Jurkat, Clone E6-1 (cell line): ENCODE results near the gene PLBD2.
A peak's percentile ranks its signal among the peaks of the same experiment; 100 is the strongest.
"Not testable (repeated sequence)": the region's sequence is repeated elsewhere in the genome, so short reads cannot be mapped to it uniquely, and the experiment has no call there.

Experiments
- DNase-seq: peaks from one replicate; pipeline ENCODE4 v3.0.0-alpha.2; 2011; ENCODE audit warnings: low read depth, low spot score
- H3K4me3 ChIP-seq: 2 replicates; pipeline ENCODE4 v1.5.1; 2011; ENCODE audit warnings: mild to moderate bottlenecking, low read length, control low read depth, moderate library complexity

The PLBD2 gene

GRCh38 chr12:113333418-113333750, 25.0 kb upstream of the PLBD2 start:
- no peak overlapping the region for H3K4me3 ChIP-seq
- DNase-seq = no peak

DNA sequence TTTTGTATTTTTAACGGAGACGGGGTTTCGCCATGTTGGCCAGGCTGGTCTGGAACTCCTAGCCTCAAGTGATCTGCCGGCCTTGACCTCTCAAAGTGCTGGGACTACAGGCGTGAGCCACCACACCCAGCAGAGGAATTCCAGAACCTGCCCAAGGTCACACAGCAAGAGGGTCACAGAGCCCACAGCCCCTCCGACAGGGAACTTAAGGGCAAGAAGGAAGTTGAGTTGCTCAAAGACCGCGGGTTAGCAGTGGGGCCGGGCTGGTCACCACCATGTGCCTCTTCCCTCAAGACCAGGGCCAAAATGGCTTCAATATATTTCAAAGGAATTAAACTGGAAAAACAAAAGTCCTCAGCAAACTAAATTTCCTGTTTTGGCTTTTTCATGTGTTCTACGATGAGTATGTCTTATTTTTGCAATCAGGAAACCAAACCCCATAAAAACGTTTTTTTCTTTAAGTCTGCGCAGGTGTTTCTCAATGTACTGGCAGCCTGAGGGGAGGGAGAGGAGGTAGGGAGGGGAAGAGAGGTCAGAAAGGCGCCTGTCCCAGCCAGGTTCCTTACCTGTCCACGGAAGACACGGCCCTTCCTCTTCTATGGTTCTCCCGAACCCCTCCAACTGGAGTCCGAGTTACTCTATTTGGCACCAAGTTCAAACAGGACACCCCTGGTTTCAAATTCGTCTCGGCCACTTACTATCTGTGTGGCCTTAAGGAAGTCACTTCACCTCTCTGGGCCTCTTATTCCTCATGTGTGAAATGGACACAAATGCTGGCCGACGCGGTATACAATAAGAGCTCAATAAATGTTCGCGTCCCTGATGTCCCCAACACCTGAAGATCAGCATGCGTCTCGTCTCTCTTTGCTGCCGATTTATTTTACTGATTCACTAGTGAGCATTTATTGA, 24.3 kb upstream of the PLBD2 start:
- DNase-seq = peak; percentile 69
- H3K4me3 ChIP-seq = peak overlapping the region; percentile 87

GRCh38 chr12:113334786-113335539, 23.4 kb upstream of the PLBD2 start, which contains the start of gene SLC8B1:
Gene SLC8B1, minus strand, starts transcription at chr12:113335109. Its CDS starts 2,231 bp downstream, at chr12:113332878.
- peak within 1 kb of the TSS; percentile 87 for H3K4me3 ChIP-seq
- peak; percentile 50 for DNase-seq

DNA sequence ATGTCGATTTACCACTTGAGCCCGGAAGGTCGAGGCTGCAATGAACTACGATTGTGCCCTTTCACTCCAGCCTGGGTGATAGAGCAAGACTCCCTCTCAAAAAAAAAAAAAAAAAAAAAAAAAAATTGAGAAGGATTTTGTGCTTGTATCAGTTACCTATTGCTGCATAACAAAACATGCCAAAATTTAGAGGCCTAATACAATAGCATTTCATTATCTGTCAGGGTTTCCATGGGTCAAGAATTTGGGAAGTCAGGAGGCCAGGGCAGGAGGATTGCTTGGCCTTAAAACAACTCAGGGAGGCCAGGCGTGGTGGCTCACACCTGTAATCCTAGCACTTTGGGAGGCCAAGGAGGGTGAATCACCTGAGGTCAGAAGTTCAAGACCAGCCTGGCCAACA, 18.8 kb upstream of the PLBD2 start:
- H3K4me3 ChIP-seq = no peak overlapping the region
- no peak for DNase-seq

GRCh38 chr12:113340061-113340460, 18.3 kb upstream of the PLBD2 start:
- DNase-seq = no peak
- H3K4me3 ChIP-seq = no peak overlapping the region

DNA sequence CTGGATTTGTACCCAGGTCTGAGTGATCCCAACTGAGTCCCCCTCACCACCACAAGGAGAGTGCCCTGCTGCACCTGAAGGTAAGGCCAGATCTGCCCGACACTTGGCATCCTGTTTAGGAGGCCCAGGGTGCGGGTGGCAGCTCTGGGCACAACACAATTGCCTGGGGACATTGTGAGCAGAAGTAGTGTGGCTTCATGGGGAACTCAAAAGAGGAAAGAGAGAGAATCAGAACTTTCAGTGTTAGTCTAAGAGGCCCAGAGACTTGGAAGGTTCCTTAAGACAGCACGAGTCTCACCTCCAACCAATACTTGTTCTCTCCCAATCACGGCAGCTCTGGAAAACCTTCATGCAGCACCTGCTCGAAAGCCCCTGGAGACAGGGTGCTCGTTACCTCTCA, 16.9 kb upstream of the PLBD2 start:
- no peak overlapping the region for H3K4me3 ChIP-seq
- no peak for DNase-seq

- DNase-seq = no peak
- no peak overlapping the region for H3K4me3 ChIP-seq
These were observed 13.1 kb upstream of the PLBD2 start for GRCh38 chr12:113345318-113345717.

- H3K4me3 ChIP-seq = no peak overlapping the region
- DNase-seq = no peak
These were observed 12.0 kb upstream of the PLBD2 start for GRCh38 chr12:113346353-113346752.

GRCh38 chr12:113347107-113347506, 11.3 kb upstream of the PLBD2 start:
- DNase-seq = no peak
- no peak overlapping the region for H3K4me3 ChIP-seq

DNA sequence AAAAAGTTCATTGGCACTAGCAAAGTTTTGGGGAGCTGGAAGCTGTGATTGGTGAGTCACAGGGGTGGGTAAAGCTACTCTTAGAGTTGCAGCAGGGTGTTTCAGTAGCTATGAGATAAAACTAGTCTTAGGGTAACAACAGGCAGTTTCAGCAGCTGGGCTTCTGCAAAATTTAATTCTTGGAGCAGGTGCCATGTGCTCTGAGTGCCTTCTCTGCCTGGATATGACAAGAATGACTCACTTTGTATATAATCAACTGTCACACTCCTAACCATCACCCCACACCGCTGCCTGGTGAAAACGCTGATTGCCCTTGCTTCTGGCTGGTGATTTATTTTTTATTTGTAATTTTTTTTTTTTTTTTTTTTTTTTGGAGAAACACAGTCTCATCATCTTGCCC, 10.5 kb upstream of the PLBD2 start:
- DNase-seq = no peak
- no peak overlapping the region for H3K4me3 ChIP-seq

DNA sequence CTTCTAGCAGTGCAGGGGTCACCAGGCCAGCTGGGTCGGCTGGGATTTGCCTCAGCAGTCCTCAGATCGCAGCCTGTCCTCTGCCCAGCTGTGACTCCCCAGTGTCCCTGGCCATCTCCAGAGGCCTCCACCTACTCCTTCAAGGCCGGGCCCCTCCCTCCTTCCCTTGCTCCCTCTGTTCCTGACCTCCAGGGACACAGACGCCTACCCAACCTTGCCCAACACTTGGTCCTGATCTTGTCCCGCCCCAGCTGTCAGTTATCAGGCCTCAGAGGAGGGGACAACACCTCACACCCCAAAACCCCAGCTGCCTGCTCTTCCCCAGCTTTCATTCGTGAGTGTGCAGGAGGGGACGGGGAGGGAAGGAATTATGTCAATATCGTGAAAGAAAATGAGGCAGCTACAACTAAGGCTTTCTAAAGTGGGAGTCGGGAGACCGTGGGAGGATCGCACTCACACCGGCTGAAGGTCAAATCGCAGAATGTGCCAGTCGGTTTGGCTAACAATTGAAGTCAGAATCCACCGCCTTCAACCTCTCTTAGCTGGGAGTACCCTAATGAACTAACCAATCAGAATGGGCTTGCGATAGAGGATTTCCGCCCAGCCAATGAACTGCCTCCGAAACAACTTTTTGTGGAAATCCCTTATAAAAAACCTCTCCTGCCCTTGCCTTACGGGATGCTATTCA, 9.4 kb upstream of the PLBD2 start:
- no peak for DNase-seq
- H3K4me3 ChIP-seq = no peak overlapping the region

DNA sequence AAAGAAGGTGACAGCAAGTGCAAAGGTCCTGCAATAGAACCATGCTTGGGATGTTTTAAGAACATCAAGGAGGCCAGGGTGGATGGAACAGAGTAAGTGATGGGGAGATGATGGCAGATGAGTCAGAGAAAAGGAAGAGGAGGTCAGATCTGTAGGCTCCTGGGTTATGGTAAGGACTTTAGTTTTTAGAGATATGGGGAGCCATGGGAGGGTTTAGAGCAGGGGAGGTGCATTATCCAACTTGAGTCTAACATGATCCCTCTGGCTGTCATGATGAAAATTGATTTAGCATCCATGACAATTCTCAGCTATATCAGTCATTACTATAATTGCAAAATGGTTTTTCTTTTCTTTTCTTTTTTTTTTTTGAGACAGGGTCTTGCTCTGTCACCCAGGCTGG, 7.3 kb upstream of the PLBD2 start:
- DNase-seq = no peak
- no peak overlapping the region for H3K4me3 ChIP-seq

- not testable (repeated sequence) for H3K4me3 ChIP-seq, DNase-seq
These were observed 4.2 kb upstream of the PLBD2 start for GRCh38 chr12:113354192-113354591.

- no peak for DNase-seq
- peak overlapping the region; percentile 78 for H3K4me3 ChIP-seq
These were observed 949 bp downstream of the PLBD2 start for GRCh38 chr12:113359133-113359938.

DNA sequence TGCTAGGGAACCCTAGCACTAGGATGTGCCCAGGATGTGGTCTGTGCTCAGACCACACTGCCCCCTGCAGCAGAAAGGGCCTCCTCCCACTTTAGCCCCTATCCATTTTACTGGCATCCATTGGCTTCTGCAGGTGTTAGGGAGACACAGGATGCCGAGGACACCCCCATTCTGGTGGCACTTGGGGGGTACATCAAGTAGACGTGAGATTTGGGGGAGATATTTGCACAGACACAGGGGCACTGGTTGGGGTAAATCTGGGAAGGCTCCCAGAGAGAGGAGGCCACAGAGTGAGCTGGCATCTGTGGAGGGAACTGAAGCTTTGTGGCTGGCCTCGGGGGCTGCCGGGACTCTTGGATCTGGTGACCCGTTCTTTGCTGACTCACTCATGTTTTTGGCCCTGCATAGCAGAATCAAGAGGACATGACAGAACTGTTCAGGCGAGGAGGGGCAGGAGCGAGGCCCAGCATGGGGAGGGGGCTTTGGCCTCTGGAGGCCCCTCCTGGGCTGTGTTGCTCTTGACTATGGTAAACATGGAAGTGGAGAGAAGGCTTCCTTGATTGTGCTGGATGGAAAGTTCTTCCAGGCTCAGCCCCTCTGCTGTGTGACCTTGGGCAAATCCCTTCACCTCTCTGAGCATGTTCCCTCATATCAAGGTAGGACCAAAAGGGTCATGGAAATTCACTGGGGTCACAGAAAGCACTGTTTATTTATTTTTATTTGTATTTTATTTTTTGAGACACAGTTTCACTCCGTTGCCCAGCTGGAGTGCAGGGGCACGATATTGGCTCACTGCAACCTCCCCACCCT, 1.8 kb downstream of the PLBD2 start:
- H3K4me3 ChIP-seq = no peak overlapping the region
- DNase-seq = no peak

- no peak overlapping the region for H3K4me3 ChIP-seq
- no peak for DNase-seq
These were observed 3.4 kb downstream of the PLBD2 start for GRCh38 chr12:113361574-113362370.

DNA sequence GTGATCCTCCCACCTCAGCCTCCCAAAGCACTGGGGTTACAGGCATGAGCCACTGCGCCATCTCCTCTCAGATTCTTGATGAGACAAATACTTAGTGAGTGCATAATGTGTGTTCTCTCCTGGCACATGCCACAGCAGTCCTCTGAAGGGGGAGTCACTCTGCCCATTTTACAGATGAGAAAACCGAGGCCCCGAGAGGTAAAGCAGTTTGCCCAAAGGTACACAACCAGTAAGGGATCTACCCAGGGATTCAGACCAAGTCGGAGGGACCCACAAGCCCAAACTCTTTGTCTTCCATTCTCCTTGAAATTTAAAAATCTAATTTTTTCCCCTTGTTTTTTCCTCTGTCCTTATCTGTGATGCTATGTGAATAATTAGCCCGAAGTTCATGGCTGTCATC, 6.3 kb downstream of the PLBD2 start:
- no peak overlapping the region for H3K4me3 ChIP-seq
- no peak for DNase-seq
